Liver (tissue), 9 donors: ENCODE measurements around the gene ANO8. TPM values are rescaled to one million over a fixed set of nuclear protein-coding genes. Genes with fewer than 3 reads are reported as not detected.

Experiments
- DNase-seq: peaks from one replicate; pipeline ENCODE4 v3.0.0-alpha.2; 2017; ENCODE audit warnings: low spot score
- H3K27ac ChIP-seq, 2 donors: one replicate each; pipeline ENCODE4 v1.7.0; 2013; ENCODE audit warnings: inconsistent platforms in 2 of 2, low read length in 2 of 2, control low read depth in 1 of 2, low read depth in 1 of 2, mild to moderate bottlenecking in 1 of 2
- H3K27me3 ChIP-seq, 4 donors: one replicate each; pipeline versions ENCODE4 v1.6.1 to v1.7.0; 2013; ENCODE audit warnings: low read length in 3 of 4, inconsistent platforms in 1 of 4, mild to moderate bottlenecking in 1 of 4, moderate library complexity in 1 of 4; ENCODE audit not compliant: control insufficient read depth in 4 of 4, insufficient read depth in 4 of 4
- H3K36me3 ChIP-seq, 4 donors: one replicate each; pipeline versions ENCODE4 v1.6.1 to v1.7.0; 2013; ENCODE audit warnings: low read length in 3 of 4, mild to moderate bottlenecking in 3 of 4, low read depth in 1 of 4, moderate library complexity in 1 of 4; ENCODE audit not compliant: control insufficient read depth in 4 of 4, insufficient read depth in 3 of 4
- H3K4me1 ChIP-seq, 4 donors: one replicate each; pipeline versions ENCODE4 v1.6.1 to v1.7.0; 2013; ENCODE audit warnings: low read length in 3 of 4, mild to moderate bottlenecking in 3 of 4, moderate library complexity in 1 of 4; ENCODE audit not compliant: control insufficient read depth in 4 of 4, insufficient read depth in 4 of 4
- H3K4me3 ChIP-seq, 3 donors: one replicate each; pipeline versions ENCODE4 v1.6.1 to v1.7.0; 2013; ENCODE audit warnings: low read length in 3 of 3, control low read depth in 1 of 3, low read depth in 1 of 3, mild to moderate bottlenecking in 1 of 3
- H3K9ac ChIP-seq, 2 donors: one replicate each; pipeline ENCODE4 v1.7.0; 2013; ENCODE audit warnings: low read length in 2 of 2, mild to moderate bottlenecking in 2 of 2, moderate library complexity in 2 of 2, control low read depth in 1 of 2, low read depth in 1 of 2
- H3K9me3 ChIP-seq, 4 donors: one replicate each; pipeline versions ENCODE4 v1.6.1 to v1.7.0; 2013; ENCODE audit warnings: low read length in 3 of 4; ENCODE audit not compliant: control insufficient read depth in 4 of 4
- EGR1 ChIP-seq, 2 donors: IDR thresholded peaks; 2 replicates each; pipeline ENCODE4 v1.6.1; 2016 to 2018; ENCODE audit warnings: antibody characterized with exemption in 2 of 2, low read depth in 2 of 2
- FOXA1 ChIP-seq: IDR thresholded peaks from 2 replicates; pipeline ENCODE4 v1.6.1; 2016; ENCODE audit warnings: antibody characterized with exemption
- FOXA2 ChIP-seq: IDR thresholded peaks from 2 replicates; pipeline ENCODE4 v1.6.1; 2016; ENCODE audit warnings: antibody characterized with exemption
- GABPA ChIP-seq, 2 donors: IDR thresholded peaks in 1 of 2; conservative IDR thresholded peaks in 1 of 2; 2 replicates each; pipeline ENCODE4 v1.6.1; 2016; ENCODE audit warnings: antibody characterized with exemption in 2 of 2, mild to moderate bottlenecking in 1 of 2, moderate library complexity in 1 of 2
- HNF4A ChIP-seq, 2 donors: conservative IDR thresholded peaks; 2 replicates each; pipeline ENCODE4 v1.6.1; 2016; ENCODE audit warnings: antibody characterized with exemption in 2 of 2, mild to moderate bottlenecking in 2 of 2
- HNF4G ChIP-seq: IDR thresholded peaks from 2 replicates; pipeline ENCODE4 v1.6.1; 2016; ENCODE audit warnings: antibody characterized with exemption
- JUND ChIP-seq, 2 donors: IDR thresholded peaks; 2 replicates each; pipeline ENCODE4 v1.6.1; 2016; ENCODE audit warnings: antibody characterized with exemption in 2 of 2
- NR2F2 ChIP-seq: IDR thresholded peaks from 2 replicates; pipeline ENCODE4 v1.6.1; 2016; ENCODE audit warnings: antibody characterized with exemption
- RAD21 ChIP-seq, 2 donors: IDR thresholded peaks; 2 replicates each; pipeline ENCODE4 v1.6.1; 2016; ENCODE audit warnings: antibody characterized with exemption in 2 of 2, mild to moderate bottlenecking in 2 of 2
- RXRA ChIP-seq, 2 donors: IDR thresholded peaks; 2 replicates each; pipeline ENCODE4 v1.6.1; 2017 to 2018; ENCODE audit warnings: antibody characterized with exemption in 2 of 2, mild to moderate bottlenecking in 1 of 2
- SP1 ChIP-seq: IDR thresholded peaks from 2 replicates; pipeline ENCODE4 v1.6.1; 2018; ENCODE audit warnings: antibody characterized with exemption, mild to moderate bottlenecking
- TAF1 ChIP-seq: conservative IDR thresholded peaks from 2 replicates; pipeline ENCODE4 v1.6.1; 2016; ENCODE audit warnings: antibody characterized with exemption, mild to moderate bottlenecking
- YY1 ChIP-seq: IDR thresholded peaks from 2 replicates; pipeline ENCODE4 v1.6.1; 2016; ENCODE audit warnings: antibody characterized with exemption, mild to moderate bottlenecking
- WGBS: extraction: QIAGEN DNeasy Blood & Tissue Kit; methylation state at CpG from one replicate; pipeline ENCODE4 v1.1.7; 2013; 5-methylcytosine and 5-hydroxymethylcytosine counted together
- polyA plus RNA-seq, 2 donors: library from polyadenylated mRNA; stranded (reverse) in 1 of 2; unstranded in 1 of 2; fragments of 200-250 nt in 1 of 2; fragments of >200 nt in 1 of 2; fragmentation: Nextera tagmentation in 1 of 2; extraction: Ambion mirVana in 1 of 2; gene quantifications; one replicate each; pipeline versions ENCODE4 v1.2.1 to v1.2.3, GENCODE V29; 2013 to 2015
- total RNA-seq, 2 donors: library from RNA; depleted of rRNA; stranded (reverse); fragments of >200 nt; gene quantifications; one replicate each; pipeline ENCODE4 v1.2.3, GENCODE V29; 2014
- TF ChIP-seq, protein P1 (sequence below): IDR thresholded peaks from 2 replicates; pipeline ENCODE4 v1.6.1; 2016; ENCODE audit warnings: antibody characterized with exemption
- TF ChIP-seq, protein P2 (sequence below): fragments of 150-350 bp; IDR thresholded peaks from 2 replicates; pipeline ENCODE4 v1.5.1; 2017; ENCODE audit warnings: improper control_type of control experiment, low read depth, low read length; ENCODE audit not compliant: missing input control
- TF ChIP-seq, protein P3 (sequence below): IDR thresholded peaks from 2 replicates; pipeline ENCODE4 v1.6.1; 2016; ENCODE audit warnings: antibody characterized with exemption
- TF ChIP-seq, protein P4 (sequence below): IDR thresholded peaks from 2 replicates; pipeline ENCODE4 v1.6.1; 2016; ENCODE audit warnings: antibody characterized with exemption
- TF ChIP-seq, protein P5 (sequence below): IDR thresholded peaks from 2 replicates; pipeline ENCODE4 v1.6.1; 2016; ENCODE audit warnings: antibody characterized with exemption, mild to moderate bottlenecking
- donor health status: healthy.
- donor health status: healthy.
- donor health status: healthy.
- donor health status: healthy.
- donor health status: healthy.

Gene ANO8
- total and polyA plus RNA-seq, 4 donors: 0.75 to 5.8 (median 2.1) TPM

DNA sequence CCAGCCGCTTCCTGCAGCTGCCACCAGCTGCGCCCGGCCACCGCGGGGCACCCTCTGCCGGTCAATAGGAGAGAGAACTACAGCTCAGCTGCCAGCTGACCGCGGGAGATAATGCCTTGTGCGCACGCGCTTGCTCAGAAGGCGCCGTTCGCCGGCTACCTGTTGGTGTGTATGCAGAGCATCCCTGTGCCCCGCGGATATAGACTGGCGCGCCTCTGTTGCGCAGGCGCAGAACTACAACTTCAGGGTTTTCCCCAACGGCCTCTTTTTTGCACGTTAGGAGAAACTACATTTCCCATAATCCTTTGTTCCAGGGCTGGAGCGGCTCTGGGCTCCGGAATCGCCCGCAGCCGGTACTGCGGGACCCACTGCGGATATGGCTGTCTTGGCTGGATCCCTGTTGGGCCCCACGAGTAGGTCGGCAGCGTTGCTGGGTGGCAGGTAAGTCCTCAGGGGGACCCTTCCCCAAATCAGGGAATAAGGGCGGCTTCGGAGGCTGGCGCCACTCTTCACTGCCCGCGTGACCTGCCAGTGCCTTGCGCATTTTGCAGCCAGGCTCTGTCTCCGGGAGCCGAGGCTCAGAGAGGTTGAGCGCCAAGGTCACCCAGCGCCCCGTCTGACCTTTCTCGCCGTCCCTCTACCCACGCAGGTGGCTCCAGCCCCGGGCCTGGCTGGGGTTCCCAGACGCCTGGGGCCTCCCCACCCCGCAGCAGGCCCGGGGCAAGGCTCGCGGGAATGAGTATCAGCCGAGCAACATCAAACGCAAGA lies 29.0 kb downstream of the ANO8 start, which contains the start of gene MRPL34:
Gene MRPL34, plus strand, starts transcription at position 356 of the 768 bp plus-strand sequence. Its CDS starts 21 bp downstream, at position 377.
- TF ChIP-seq RXRA (IDR thresholded peaks at IDR 0.05) (peak in 1 of 2 donors; percentile 3), HNF4G (no peak), GABPA (IDR thresholded peaks at IDR 0.05 in 1 of 2, conservative IDR thresholded peaks at IDR 0.05 in 1 of 2) (peak in 1 of 2 donors; percentile 80), JUND (IDR thresholded peaks at IDR 0.05) (peak in 1 of 2 donors; percentile 42), EGR1 (IDR thresholded peaks at IDR 0.05; ENCODE audit: low read depth in 2 of 2) (peak; percentile 46 to 59), YY1 (peak; percentile 65), RAD21 (IDR thresholded peaks at IDR 0.05) (peak; percentile 77 to 83), FOXA1 (no peak), HNF4A (conservative IDR thresholded peaks at IDR 0.05) (peak; percentile 60), SP1 (peak; percentile 68), FOXA2 (no peak), NR2F2 (peak; percentile 18), TAF1 (peak; percentile 36)
- TF ChIP-seq, protein P1, sequence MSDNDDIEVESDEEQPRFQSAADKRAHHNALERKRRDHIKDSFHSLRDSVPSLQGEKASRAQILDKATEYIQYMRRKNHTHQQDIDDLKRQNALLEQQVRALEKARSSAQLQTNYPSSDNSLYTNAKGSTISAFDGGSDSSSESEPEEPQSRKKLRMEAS: peak; percentile 58
- TF ChIP-seq, protein P2, sequence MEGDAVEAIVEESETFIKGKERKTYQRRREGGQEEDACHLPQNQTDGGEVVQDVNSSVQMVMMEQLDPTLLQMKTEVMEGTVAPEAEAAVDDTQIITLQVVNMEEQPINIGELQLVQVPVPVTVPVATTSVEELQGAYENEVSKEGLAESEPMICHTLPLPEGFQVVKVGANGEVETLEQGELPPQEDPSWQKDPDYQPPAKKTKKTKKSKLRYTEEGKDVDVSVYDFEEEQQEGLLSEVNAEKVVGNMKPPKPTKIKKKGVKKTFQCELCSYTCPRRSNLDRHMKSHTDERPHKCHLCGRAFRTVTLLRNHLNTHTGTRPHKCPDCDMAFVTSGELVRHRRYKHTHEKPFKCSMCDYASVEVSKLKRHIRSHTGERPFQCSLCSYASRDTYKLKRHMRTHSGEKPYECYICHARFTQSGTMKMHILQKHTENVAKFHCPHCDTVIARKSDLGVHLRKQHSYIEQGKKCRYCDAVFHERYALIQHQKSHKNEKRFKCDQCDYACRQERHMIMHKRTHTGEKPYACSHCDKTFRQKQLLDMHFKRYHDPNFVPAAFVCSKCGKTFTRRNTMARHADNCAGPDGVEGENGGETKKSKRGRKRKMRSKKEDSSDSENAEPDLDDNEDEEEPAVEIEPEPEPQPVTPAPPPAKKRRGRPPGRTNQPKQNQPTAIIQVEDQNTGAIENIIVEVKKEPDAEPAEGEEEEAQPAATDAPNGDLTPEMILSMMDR: peak; percentile 89
- TF ChIP-seq, protein P3, sequence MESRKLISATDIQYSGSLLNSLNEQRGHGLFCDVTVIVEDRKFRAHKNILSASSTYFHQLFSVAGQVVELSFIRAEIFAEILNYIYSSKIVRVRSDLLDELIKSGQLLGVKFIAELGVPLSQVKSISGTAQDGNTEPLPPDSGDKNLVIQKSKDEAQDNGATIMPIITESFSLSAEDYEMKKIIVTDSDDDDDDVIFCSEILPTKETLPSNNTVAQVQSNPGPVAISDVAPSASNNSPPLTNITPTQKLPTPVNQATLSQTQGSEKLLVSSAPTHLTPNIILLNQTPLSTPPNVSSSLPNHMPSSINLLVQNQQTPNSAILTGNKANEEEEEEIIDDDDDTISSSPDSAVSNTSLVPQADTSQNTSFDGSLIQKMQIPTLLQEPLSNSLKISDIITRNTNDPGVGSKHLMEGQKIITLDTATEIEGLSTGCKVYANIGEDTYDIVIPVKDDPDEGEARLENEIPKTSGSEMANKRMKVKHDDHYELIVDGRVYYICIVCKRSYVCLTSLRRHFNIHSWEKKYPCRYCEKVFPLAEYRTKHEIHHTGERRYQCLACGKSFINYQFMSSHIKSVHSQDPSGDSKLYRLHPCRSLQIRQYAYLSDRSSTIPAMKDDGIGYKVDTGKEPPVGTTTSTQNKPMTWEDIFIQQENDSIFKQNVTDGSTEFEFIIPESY: peak; percentile 66
- TF ChIP-seq, protein P4, sequence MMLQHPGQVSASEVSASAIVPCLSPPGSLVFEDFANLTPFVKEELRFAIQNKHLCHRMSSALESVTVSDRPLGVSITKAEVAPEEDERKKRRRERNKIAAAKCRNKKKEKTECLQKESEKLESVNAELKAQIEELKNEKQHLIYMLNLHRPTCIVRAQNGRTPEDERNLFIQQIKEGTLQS: peak; percentile 18
- TF ChIP-seq, protein P5, sequence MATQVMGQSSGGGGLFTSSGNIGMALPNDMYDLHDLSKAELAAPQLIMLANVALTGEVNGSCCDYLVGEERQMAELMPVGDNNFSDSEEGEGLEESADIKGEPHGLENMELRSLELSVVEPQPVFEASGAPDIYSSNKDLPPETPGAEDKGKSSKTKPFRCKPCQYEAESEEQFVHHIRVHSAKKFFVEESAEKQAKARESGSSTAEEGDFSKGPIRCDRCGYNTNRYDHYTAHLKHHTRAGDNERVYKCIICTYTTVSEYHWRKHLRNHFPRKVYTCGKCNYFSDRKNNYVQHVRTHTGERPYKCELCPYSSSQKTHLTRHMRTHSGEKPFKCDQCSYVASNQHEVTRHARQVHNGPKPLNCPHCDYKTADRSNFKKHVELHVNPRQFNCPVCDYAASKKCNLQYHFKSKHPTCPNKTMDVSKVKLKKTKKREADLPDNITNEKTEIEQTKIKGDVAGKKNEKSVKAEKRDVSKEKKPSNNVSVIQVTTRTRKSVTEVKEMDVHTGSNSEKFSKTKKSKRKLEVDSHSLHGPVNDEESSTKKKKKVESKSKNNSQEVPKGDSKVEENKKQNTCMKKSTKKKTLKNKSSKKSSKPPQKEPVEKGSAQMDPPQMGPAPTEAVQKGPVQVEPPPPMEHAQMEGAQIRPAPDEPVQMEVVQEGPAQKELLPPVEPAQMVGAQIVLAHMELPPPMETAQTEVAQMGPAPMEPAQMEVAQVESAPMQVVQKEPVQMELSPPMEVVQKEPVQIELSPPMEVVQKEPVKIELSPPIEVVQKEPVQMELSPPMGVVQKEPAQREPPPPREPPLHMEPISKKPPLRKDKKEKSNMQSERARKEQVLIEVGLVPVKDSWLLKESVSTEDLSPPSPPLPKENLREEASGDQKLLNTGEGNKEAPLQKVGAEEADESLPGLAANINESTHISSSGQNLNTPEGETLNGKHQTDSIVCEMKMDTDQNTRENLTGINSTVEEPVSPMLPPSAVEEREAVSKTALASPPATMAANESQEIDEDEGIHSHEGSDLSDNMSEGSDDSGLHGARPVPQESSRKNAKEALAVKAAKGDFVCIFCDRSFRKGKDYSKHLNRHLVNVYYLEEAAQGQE: peak; percentile 78
- Histone ChIP-seq H3K36me3 (no peaks in the 10 kb centered on the region), H3K9ac (peak within 1 kb of the TSS; percentile 68 to 79), H3K9me3 (no peaks in the 10 kb centered on the region), H3K27me3 (no peaks in the 10 kb centered on the region), H3K4me3 (peak within 1 kb of the TSS; percentile 78 to 94 (median 81)), H3K4me1 (peaks cover 10 to 58% (median 46%) of the 10 kb centered on the region in 4 donors), H3K27ac (peak within 1 kb of the TSS; percentile 88 to 93)
- under 1% methylated on average over 55 of the region's 55 CpGs for WGBS
- peak; percentile 93 for DNase-seq
